Stimulated activated CD4-positive, alpha-beta T cell treated with anti-CD3 and anti-CD28 coated beads, Interleukin-2, amount 100 ng/mL, for 48 hours (primary cell): ENCODE data around the gene SAMD4B.
"Not testable (repeated sequence)": the region's sequence is repeated elsewhere in the genome, so short reads cannot be mapped to it uniquely, and the experiment has no call there.

Experiments used
- DNase-seq, 2 donors: peaks; one replicate each; pipeline ENCODE4 v3.0.0-alpha.2; 2020

SAMD4B gene

DNA sequence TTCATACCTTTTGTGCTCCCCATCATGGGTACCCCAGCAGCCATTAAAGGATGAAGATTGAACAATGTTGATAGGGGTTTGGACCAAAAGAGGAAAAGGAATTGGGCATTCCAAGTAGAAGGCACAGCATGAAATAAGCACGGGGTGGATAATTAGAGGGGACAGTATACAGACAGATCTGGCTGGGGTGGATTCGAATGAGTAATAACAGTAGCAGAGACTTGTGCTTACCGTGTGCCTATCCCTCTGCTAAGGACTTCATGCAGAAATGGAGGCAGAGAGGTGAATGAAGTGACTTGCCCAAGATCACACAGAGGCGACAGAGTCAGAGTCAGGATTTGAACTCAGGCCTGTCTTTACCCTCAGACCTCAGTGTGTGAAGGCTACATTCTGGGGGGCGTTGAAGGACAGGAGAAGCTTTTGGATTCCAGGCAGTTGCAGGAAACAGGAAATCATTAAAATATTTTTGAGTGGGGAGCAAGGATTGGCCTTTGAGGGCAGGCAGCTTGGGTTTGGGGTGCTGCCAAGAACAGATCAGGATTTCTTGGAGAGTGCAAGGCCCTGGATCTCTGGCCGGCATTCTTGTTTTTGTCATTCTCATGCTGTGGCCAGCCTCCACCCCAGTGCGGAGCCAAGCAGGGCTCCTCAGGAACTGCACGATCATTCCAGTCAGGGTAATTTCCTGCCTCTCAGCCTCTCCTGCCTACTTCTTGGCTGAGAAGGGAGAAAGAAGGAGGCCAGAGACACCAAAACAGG lies 30.0 kb downstream of the SAMD4B start:
- DNase-seq = no peak

DNA sequence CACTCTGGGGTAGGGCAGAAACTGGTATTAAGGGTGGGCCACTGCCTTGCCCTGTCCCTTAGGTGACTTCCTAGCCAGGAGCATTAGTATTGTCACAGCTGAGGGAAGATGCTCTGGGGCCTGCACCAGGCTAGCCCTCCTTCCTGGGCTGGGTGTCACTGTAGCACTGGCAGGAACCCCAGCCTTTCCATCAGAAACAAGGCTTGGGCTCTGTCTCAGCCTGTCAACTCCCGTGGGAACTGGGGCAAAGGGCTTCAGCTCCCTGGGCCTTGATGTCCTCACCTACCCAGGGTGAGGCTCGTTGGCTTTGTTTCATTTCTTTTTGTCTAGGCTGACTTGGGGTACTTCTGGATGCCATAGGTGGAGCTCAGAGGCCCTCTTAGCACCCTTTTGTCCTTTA lies 30.7 kb downstream of the SAMD4B start:
- DNase-seq = no peak

DNA sequence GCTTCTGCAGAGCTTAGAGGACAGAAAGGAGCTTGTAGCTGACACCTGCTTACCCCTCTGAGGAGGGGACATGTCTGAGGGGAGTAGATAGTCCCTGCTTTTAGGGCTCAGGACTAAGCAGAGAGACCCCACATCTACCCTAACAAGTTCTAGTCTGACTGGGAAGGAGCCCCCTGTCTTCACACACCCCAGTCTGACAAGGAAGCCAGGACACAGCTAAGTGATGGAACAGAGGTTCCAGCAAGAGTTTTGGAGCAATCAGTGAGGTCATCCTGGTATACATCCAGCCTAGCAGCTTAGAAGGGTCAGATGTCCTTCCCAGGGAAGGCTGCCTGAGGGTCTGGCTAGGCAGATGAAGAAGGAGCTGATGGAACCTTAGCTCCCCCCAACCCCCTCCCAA lies 33.7 kb downstream of the SAMD4B start:
- DNase-seq = no peak

DNA sequence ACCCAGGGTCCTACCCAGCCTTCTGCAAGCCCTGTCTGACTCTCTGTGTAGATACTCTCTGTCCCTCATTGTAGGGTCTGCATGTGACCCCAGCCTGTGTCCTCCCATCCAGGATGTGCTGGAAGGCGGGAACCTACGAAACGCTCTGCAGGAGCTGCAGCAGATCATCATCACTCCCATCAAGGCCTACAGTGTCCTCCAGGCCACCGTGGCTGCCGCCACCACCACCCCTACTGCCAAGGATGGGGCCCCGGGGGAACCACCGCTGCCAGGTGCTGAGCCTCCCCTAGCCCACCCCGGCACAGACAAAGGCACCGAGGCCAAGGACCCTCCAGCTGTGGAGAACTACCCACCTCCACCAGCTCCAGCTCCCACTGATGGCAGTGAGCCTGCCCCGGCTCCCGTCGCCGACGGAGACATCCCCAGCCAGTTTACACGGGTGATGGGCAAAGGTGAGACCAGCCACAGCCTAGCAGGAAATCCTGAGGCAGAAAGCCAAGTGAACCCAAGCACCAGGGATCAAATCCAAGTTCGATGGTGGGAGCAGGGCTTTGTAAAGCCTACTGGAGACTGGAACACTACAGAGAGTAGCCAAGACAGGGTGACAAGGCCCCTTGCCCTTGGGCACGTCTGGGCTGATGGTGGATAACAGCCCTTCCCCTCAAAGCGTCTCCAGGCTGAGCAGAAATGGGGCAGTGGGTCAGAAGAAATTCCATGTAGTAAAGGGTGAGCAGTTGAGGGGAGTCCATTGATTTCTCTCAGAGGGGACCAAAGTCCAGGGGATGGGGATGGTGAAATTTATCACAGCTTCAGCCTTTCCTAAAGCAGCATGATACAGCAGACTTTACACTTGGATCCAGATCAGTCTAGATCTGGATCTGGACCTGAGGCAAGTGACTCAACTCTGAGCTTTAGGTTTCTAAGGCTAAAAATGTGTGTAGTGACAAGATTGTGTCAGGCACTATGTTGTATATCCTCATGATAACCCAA lies 35.4 kb downstream of the SAMD4B start:
- no peak for DNase-seq

DNA sequence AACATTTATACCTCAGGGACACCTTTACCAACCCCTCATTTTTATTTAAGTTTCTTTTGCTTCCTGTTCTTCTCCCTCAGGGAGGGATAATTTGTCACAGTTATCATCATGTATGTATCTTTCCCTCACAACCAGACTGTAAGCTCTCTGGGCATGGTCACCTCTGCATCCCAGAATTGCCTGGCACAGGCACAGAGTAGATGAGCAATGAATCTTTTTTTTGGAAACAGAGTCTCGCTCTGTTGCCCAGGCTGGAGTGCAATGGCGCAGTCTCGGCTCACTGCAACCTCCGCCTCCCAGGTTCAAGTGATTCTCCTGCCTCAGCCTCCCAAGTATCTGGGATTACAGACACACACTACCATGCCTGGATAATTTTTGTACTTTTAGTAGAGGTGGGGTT lies 37.1 kb downstream of the SAMD4B start:
- not testable (repeated sequence) for DNase-seq

DNA sequence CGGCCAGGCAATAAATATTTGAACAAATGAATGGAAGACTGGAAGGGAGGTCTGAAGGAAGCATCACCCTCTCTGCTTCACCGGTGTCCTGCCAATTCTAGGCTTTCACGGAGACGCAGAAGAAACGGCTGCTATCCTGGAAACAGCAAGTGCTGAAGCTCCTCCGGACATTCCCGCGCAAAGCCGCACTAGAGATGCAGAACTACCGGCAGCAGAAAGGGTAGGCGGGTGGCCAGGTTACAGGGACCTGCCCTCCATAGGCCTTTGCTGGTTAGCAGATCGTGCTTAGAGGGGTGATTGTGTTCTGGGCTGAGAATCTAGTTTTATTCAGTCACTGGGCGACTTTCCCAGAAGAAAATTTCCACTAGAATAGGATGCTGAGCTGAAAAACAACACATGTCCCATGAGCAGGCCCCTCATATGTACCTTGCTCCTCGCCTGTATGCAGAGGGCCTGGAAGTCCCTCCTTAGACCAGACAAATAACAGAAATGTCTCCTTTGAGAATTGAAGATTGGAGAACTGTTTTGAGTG lies 37.7 kb downstream of the SAMD4B start:
- DNase-seq = no peak

DNA sequence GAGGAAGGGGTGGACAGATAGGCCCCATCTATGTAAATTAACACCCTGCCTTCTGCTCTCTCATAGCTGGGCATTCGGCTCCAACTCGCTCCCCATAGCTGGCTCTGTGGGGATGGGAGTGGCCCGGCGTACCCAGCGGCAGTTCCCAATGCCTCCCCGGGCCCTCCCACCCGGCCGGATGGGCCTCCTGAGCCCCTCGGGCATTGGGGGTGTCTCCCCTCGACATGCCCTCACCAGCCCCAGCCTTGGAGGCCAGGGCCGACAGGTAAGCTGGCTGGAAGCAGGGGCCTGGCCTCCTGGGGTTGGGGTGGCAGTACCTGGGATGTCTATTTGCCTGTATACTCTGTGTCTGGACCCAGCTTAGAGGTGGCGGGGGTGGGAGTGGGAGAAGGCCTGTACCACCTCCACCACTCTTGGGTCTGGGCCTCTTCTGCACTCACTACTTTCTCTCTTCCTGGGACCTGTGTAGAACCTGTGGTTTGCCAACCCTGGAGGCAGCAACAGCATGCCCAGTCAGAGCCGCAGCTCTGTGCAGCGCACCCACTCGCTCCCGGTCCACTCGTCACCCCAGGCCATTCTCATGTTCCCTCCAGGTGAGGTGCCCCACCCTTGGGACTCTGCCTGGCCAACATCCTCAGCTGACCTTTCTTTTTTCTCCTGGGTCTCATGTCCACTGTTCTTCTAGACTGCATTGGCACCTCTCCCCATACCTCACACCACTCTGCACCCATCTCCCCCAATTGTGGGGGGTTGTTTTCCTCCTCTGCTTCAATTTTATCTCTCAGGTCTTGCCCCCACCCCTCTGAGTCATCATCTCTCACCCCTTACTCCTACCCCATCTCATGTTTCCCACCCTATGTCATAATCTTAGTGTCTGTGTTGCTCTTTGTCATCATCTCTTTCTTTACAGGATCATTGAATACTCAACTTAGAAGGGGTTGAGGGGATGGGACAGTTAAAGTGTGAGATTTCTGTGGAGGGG lies 38.6 kb downstream of the SAMD4B start:
- no peak for DNase-seq

DNA sequence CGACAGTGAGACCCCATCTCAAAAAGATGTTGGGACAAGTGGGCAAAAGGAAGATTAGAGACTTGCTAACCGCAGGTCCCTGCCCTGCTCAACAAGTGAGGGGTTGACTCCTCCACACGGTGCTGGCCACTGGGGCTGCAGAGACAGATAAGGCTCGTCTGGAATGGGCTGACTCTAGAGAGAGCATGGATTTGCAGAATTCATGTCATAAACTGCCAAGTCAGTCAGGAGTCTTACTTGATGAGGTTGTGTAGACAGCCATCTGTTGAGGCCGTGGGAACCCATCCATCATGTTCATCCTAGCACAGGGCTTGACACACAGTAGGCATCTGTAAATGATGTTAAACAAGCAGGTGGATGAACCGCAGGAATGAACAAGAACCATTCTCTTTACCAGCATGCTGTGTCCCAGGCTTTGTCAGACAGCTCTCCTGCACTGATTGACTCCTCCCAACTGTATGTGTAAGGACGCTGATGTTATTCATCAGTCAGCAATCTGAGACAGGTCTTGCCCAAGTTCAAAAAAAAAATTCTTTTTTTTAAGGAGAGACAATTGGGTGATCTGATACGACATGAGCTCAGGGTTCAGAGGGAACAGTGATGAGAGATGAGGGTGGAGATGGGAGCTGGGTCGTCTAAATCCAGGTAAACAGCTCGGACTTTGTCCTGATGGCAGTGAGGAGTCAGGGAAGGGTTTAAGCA lies 39.8 kb downstream of the SAMD4B start:
- DNase-seq = no peak

DNA sequence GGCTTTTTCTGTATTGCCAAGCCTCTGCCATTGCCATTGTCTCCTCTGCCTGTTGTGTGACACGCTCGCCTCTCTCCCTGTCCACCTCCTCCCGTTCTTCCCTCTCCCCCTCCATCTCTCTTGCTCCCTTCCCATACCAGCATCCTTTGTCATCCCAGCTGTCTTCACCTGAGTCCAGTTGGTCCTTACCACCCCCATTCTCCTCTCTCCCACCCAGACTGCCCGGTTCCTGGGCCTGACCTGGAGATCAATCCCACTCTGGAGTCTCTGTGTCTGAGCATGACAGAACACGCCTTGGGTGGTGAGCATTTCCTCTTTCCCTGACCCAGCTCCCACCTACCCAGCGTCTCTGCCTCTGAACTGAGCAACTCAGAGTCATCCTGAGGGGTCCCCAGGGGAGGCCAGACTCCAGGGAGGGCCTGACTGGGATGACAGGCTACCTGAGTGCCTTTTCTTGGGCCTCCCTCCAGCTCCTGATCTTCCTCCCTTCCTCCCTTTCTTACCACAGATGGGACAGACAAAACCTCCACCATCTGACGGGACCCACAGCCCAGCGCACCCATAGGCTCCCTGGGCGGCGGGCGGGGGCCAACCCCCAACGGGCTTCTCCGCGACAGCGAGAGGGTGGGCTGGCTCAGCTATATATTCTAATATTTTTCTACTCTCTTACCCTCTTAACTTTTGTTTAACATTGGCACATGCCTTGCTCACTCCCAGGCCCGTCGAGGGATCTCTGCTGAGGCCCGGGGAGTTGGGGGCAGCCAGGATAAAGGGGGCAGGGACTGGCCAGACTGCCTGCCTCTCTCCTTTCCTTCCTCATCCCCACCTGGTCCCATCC lies 41.0 kb downstream of the SAMD4B start:
- DNase-seq = no peak

DNA sequence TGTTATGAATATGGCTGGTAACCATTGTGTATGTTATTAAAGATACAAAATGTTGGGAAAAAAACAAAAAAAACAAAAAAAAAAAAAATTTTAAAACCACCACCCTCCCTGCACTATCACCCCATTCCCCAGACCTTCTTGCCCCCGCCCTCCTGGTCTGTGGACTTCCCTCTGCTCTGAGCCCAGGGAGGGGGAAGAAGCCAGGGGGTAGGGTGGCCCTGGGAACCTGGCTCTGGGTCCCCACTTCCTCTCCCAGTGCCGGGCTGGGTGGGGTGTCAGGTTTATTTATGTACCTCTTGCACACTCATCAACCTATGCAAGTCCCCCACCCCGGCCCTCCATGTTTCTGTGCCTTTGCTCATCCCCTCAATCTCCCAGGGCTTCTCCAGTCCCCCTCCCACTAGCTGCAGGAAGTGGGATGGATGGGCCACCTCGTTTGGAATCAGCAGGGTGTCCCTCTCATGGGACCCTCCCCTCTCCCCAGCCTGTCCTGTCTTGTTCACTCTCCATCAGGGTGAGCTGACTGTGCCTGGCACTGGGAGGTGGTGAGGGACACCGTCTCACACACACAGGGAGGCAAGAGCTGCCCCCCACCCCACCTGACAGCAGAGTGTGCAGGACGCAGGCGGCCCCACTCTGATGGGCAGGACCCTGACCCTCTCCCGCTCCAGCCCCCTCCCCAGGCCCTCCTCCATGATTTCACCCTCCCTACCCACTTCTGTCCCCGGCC lies 42.8 kb downstream of the SAMD4B start:
- no peak for DNase-seq

DNA sequence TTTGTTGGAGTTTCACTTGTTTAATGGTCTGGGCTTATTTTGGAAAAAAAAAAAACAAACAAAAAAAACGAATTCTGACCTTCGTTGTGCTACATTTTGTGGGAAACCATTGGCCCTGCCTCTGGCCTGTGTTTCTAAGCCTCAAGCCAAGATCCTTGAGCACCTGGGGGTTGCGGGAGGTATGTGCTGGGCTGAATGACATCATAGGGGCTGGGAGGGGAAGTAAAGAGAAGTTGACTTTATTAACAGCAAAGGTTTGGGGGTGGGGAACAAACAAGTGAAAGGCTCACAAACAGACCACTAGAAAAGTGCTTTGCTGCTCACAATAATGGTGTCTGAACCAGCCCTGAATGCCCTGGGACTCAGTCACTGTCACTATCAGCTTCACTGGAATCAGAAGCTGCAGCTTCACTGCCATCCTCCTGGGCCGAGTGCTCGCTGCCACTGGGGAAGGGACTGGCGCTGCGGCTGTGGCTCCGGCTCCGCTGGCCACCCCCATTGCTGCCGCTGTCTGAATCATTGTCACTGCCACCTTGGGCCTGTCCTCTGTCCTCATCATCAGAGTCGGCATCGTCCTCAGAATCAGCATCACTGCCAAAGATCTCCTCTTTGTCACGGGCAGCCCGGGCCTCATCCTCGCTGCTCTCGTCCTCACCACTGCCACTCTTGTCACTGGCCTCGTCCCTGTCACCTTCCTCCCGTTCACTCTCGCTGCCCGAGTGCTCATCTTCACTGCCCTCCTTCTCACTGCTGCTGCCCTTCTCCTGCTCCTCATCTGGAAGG lies 43.6 kb downstream of the SAMD4B start:
- no peak for DNase-seq

DNA sequence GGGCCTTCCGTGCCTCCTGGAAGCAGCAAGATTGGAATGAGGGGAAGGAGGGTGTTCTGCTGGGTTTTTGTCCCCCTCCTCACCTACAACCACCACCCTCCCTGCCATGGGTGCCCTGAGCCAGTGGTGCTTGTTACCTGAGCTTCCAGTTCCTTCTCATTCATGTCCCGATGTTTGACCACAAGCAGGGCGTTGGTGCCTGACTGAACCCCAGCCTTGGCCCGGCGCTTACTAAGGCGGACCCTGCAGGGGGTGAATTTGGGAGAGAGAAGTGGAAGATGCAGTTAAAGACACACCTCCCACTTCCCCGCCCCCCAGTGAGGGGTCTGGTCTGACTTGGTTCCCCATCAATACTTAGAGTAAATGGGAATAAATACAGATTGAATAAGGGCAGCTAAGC lies 44.3 kb downstream of the SAMD4B start:
- DNase-seq = no peak

DNA sequence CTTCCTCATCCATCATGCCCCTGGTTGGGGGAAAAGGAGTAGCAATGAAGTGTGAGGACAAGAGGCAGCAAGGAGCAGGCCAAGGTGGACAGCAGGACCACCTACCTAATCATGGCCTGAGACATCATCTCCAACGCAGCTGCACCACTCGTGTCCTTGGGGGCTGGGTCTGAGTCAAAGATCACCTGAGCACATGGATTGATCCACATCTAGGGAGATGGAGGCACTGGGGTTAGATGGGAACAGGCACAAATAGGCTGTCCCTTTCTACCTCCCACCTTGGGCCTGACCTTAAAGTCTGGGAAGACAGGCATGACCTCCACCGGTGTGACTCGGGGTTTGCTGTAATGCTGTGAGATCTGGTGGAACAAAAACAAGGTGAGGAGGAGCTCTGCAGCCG lies 46.4 kb downstream of the SAMD4B start:
- no peak for DNase-seq

DNA sequence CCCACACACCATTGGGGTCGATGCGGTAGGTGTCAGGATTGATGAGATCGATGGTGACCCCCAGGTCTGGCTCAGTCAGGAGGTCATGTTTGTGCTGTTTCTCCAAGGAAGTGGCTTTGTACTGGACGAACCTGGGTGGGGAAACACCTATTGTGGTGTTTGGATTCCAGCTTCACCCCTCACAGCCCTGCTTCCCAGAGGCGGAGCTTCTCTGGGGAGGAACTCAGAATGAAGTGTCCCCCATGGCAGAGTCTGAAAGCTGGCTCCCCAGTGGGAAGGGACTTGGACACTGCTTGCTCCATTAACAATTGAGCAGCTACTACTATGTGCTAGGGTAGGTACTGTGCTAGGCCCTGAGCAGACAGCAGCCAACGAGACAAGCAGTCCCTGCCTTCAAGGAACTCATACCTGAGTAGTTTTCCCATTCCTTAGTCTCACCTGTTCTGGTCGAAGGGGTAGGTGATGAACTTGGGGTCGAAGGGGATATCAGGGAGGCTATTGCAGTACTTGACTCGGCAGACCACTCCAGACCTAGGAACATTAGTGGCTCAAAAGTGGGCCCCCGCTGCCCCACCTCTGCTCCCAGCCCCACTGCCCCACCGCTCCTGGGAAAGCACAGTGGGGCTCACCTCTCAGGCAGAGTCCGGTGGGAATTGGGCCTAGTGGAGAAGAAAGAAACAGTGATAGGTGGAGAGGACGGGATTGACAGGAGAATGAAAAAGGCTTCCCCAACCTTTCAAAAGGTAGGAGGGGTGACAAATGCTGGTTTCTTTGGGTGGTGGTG lies 47.6 kb downstream of the SAMD4B start:
- no peak for DNase-seq

DNA sequence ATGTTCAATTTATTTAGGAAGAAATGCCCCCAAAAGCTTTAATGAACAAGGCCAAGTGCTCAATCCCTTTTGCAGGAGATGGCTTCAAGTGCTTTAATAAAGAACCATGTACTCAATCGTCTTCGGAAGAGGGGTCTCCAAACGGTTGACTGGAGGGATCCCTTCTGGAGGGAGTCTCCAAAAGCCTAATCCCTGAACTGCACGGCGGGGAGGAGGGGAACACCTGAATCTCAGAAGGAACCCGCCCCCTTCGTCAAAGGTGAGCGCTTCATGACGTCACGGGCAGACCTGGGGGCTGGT lies 48.2 kb downstream of the SAMD4B start:
- peak in 1 of 2 donors; percentile 73 for DNase-seq

DNA sequence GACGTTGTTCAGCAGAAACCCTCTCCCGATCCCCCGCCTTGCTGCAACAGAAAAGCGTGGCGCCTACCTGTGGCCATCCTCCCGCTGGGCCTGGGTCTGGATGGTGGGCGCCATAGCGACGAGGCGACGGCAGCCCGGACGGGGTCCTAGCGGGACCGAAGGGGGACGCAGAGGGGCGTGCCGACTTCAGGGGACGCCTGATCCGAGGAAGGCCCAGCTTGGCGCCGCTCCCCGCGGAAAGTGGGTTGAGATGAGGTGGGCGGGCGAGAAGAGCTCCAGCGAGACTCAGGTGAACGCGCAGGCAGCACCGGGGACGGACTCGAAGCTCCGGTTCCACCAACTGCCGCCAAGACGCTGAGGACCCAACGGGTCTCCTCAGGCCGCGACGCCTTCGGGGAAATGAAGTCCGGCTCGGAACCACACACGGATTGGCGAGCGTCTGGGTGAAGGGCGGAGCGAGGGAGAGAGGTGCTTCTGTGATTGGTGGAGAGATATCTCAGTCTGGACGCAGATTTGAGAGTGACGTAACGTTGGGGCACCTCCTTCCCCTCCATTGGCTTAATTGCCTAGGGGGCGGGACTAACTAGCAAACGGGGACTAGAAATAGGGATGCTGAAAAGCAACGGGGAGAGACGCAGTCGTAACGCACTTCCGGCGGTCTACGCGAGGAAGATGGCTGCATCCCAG lies 48.7 kb downstream of the SAMD4B start, which contains the start of the genes MED29 and PAF1:
Gene MED29 (plus strand): TSS at position 628 of the 687 bp plus-strand sequence. CDS start 45 bp downstream, at position 673.
Gene PAF1 (minus strand): TSS at position 356 of the 687 bp plus-strand sequence. CDS start 242 bp downstream, at position 114.
- peak; percentile 85 to 91 for DNase-seq
